ENCODE data around the gene CACNG8. TPM values are rescaled to one million over a fixed set of nuclear protein-coding genes. Genes with fewer than 3 reads are reported as not detected.

The CACNG8 gene
- total RNA-seq (ENCODE audit: low replicate concordance): 0.23 and 3.0 TPM in 2 replicates

DNA sequence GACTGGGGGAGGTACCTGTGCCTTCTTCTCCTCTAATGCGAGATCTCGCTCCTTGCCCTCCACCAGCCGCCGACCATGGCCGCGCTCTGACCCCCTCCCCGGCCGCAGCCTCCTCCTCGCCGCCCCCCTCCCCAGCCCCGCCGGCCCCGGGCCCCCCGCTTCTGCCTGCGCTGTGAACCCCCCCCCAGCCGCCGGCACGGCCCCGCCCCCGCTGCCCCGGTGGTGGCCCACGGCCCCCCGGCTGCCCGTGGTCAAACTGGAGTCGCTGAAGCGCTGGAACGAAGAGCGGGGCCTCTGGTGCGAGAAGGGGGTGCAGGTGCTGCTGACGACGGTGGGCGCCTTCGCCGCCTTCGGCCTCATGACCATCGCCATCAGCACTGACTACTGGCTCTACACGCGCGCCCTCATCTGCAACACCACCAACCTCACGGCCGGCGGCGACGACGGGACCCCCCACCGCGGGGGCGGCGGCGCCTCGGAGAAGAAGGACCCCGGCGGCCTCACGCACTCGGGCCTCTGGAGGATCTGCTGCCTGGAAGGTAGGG is at the start of gene CACNG8:
CACNG8 (plus strand) TSS at position 51 of the 545 bp plus-strand sequence.

DNA sequence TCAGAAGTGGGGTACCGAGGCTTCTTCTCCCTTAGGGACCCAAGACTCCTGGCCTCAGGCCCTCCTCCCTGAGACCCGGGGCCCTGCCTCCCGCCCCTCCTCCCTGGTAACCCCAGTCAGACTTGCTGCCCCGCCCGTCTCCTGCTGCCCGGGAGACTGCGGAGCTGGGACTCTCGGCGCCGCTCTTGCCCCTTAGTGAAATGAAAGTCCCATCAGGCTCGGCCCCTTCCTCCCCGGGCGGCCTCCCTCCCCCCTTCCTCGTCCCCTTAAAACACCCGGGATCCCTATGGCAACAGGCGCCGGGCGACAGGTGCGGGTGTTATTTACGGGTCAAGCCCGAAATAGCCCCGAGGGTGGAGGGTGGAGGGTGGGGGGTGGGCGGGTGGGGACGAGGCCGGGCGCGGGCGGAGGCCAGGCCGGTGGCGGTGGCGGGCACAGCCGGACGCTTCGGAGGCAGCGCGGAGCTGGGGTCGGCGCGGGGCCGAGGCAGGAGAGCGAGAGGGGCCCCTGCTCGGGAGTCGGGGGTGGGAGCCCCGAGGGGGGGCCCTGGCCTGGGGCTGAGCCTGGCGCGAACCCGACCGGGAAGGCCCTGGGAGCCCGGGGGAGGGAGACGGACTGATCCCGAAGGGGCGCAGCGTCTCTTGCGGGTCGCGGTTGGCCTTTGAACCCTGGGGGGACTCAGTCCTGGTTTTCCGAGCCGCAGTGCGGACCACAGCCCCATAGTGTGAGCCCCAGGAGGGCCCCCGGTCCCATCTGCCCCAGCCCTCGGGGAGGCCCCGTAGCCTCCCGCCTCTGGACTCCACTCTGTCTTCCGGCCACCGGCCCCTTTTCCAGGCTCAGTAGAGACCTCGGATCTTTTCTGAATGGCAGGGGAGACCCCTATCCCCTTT is 28.7 kb downstream of the CACNG8 start, which contains the start of gene CACNG6:
CACNG6 (plus strand) TSS at position 414 of the 890 bp plus-strand sequence. CDS start 1,241 bp downstream, outside the sequence.

Other genes starting within 250 kb of the CACNG8 start
- gene NLRP12, start 138.6 kb upstream of the CACNG8 start, total RNA-seq (ENCODE audit: low replicate concordance): 0.08 TPM in 1 of 2 replicates, not detected in the other
- 1.2 and 10.9 TPM in 2 replicates for gene MYADM, start 95.1 kb upstream of the CACNG8 start, total RNA-seq (ENCODE audit: low replicate concordance)
- 0.23 TPM in 1 of 2 replicates, not detected in the other for gene PRKCG, start 80.7 kb upstream of the CACNG8 start, total RNA-seq (ENCODE audit: low replicate concordance)
- 0.47 and 2.0 TPM in 2 replicates for gene CACNG7, start 53.7 kb upstream of the CACNG8 start, total RNA-seq (ENCODE audit: low replicate concordance)
- gene CACNG6, start 28.7 kb downstream of the CACNG8 start, total RNA-seq (ENCODE audit: low replicate concordance): 0.12 and 6.3 TPM in 2 replicates
- gene VSTM1, start 101.0 kb downstream of the CACNG8 start, total RNA-seq (ENCODE audit: low replicate concordance): not detected in 2 replicates
- gene TARM1, start 118.4 kb downstream of the CACNG8 start, total RNA-seq (ENCODE audit: low replicate concordance): not detected in 2 replicates
- 0.12 and 1.2 TPM in 2 replicates for gene OSCAR, start 137.9 kb downstream of the CACNG8 start, total RNA-seq (ENCODE audit: low replicate concordance)
- 19.7 and 24.4 TPM in 2 replicates for gene NDUFA3, start 139.9 kb downstream of the CACNG8 start, total RNA-seq (ENCODE audit: low replicate concordance)
- gene TFPT, start 152.7 kb downstream of the CACNG8 start, total RNA-seq (ENCODE audit: low replicate concordance): 14.4 and 28.5 TPM in 2 replicates
- gene PRPF31, start 152.8 kb downstream of the CACNG8 start, total RNA-seq (ENCODE audit: low replicate concordance): 62.4 and 62.5 TPM in 2 replicates
- gene CNOT3, start 174.8 kb downstream of the CACNG8 start, total RNA-seq (ENCODE audit: low replicate concordance): 9.1 and 10.5 TPM in 2 replicates
- 2.3 and 6.5 TPM in 2 replicates for gene LENG1, start 196.8 kb downstream of the CACNG8 start, total RNA-seq (ENCODE audit: low replicate concordance)
- 0.15 TPM in 1 of 2 replicates, not detected in the other for gene TMC4, start 210.2 kb downstream of the CACNG8 start, total RNA-seq (ENCODE audit: low replicate concordance)
- 7.8 and 27.6 TPM in 2 replicates for gene MBOAT7, start 226.6 kb downstream of the CACNG8 start, total RNA-seq (ENCODE audit: low replicate concordance)
- gene TSEN34, start 228.4 kb downstream of the CACNG8 start, total RNA-seq (ENCODE audit: low replicate concordance): 14.4 and 56.0 TPM in 2 replicates
- gene RPS9, start 237.9 kb downstream of the CACNG8 start, total RNA-seq (ENCODE audit: low replicate concordance): 975 and 2,995 TPM in 2 replicates

Measured in smooth muscle cell of the coronary artery (primary cell).